SU-DHL-6 (cell line): ENCODE data around the gene ZNF786.
"Not testable (repeated sequence)": the region's sequence is repeated elsewhere in the genome, so short reads cannot be mapped to it uniquely, and the experiment has no call there.

Experiments
- H2AFZ ChIP-seq: fragments of 200-600 bp; sonication (generic); 2 replicates; pipeline ENCODE4 v1.6.1; 2014; ENCODE audit warnings: low read depth, mild to moderate bottlenecking, moderate library complexity, mixed read lengths, antibody characterized with exemption, low read length; ENCODE audit not compliant: severe bottlenecking
- H3F3A ChIP-seq: fragments of 200-600 bp; shearing (Covaris generic); 2 replicates; pipeline ENCODE4 v1.6.0; 2016; ENCODE audit warnings: antibody characterized with exemption, mild to moderate bottlenecking; ENCODE audit not compliant: insufficient read depth
- H3K27ac ChIP-seq: fragments of 200-600 bp; sonication (generic); 2 replicates; pipeline ENCODE4 v1.5.1; 2016; ENCODE audit warnings: low read depth, mild to moderate bottlenecking, low read length, moderate library complexity, mixed read lengths
- H3K27me3 ChIP-seq: fragments of 200-600 bp; sonication (generic), shearing (Covaris generic); 2 replicates; pipeline ENCODE4 v1.6.0; 2014; ENCODE audit warnings: mild to moderate bottlenecking, low read length
- H3K36me3 ChIP-seq: fragments of 200-600 bp; sonication (generic); 2 replicates; pipeline ENCODE4 v1.6.1; 2014; ENCODE audit warnings: mild to moderate bottlenecking, low read length, mixed read lengths
- H3K4me2 ChIP-seq: fragments of 300-600, 200-600 bp; shearing (Covaris generic), sonication (generic); 2 replicates; pipeline ENCODE4 v1.6.0; 2014; ENCODE audit warnings: low read length, low read depth, mild to moderate bottlenecking; ENCODE audit not compliant: poor library complexity, severe bottlenecking
- H3K4me3 ChIP-seq: fragments of 200-600 bp; sonication (generic); 2 replicates; pipeline ENCODE4 v1.5.1; 2014; ENCODE audit warnings: antibody characterized with exemption, low read length, mild to moderate bottlenecking, mixed read lengths; ENCODE audit not compliant: insufficient read depth, poor library complexity, severe bottlenecking
- H3K79me2 ChIP-seq: fragments of 200-600 bp; sonication (generic); 2 replicates; pipeline ENCODE4 v1.6.1; 2014; ENCODE audit warnings: mild to moderate bottlenecking, low read length, moderate library complexity; ENCODE audit not compliant: insufficient read depth
- H3K9ac ChIP-seq: fragments of 200-600 bp; sonication (generic); 2 replicates; pipeline ENCODE4 v1.7.0; 2014; ENCODE audit warnings: mild to moderate bottlenecking, low read length
- H3K9me2 ChIP-seq: fragments of 200-600 bp; sonication (generic); replicated peaks from 2 replicates; pipeline ENCODE4 v1.6.1; 2014; ENCODE audit warnings: low read length; ENCODE audit not compliant: insufficient read depth
- H3K9me3 ChIP-seq: fragments of 200-600 bp; sonication (generic); 2 replicates; pipeline ENCODE4 v1.6.1; 2014; ENCODE audit warnings: low read length, mixed read lengths; ENCODE audit not compliant: insufficient read depth
- H4K20me1 ChIP-seq: fragments of 200-600 bp; sonication (generic); 2 replicates; pipeline ENCODE4 v1.6.1; 2014; ENCODE audit warnings: low read depth, mild to moderate bottlenecking, antibody characterized with exemption, low read length, moderate library complexity, mixed read lengths
- CTCF ChIP-seq: fragments of 200-600 bp; sonication (generic); IDR thresholded peaks from one replicate; pipeline ENCODE4 v1.5.1; 2017; ENCODE audit warnings: antibody characterized with exemption, mild to moderate bottlenecking, low read length, moderate library complexity; ENCODE audit not compliant: insufficient read depth, poor library complexity, severe bottlenecking
- EZH2phosphoT487 ChIP-seq: fragments of 200-600 bp; sonication (generic), shearing (Covaris generic); conservative IDR thresholded peaks from 2 replicates; pipeline ENCODE4 v1.6.1; 2018; ENCODE audit warnings: mild to moderate bottlenecking, antibody characterized with exemption, low read length, moderate library complexity, mixed read lengths

The ZNF786 gene

GRCh38 chr7:149070372-149071125 lies 20.0 kb downstream of the ZNF786 start:
- no peaks in the 10 kb centered on the region for H3K9me3 ChIP-seq
- no peak overlapping the region for H3K27ac ChIP-seq
- TF ChIP-seq CTCF (no peak), EZH2phosphoT487 (no peak)
- H3K79me2 ChIP-seq, result no peaks in the 10 kb centered on the region
- H4K20me1 ChIP-seq, result no peaks in the 10 kb centered on the region
- no peak overlapping the region for H2AFZ ChIP-seq
- H3K4me2 ChIP-seq, result no peak overlapping the region
- no peaks in the 10 kb centered on the region for H3F3A ChIP-seq
- no peak overlapping the region for H3K4me3 ChIP-seq
- H3K9ac ChIP-seq, result no peak overlapping the region
- peaks cover 4% of the 10 kb centered on the region; the same call in 1 of the 2 replicates for H3K36me3 ChIP-seq
- no peaks in the 10 kb centered on the region for H3K27me3 ChIP-seq
- H3K9me2 ChIP-seq, result no peaks in the 10 kb centered on the region

GRCh38 chr7:149067869-149068268 lies 22.6 kb downstream of the ZNF786 start:
- TF ChIP-seq EZH2phosphoT487 (no peak), CTCF (no peak)
- Histone ChIP-seq H3K4me2 (no peak overlapping the region), H3K27ac (no peak overlapping the region), H3K27me3 (no peaks in the 10 kb centered on the region), H3K9me3 (no peaks in the 10 kb centered on the region), H3K4me3 (no peak overlapping the region), H3K9ac (no peak overlapping the region), H3K9me2 (no peaks in the 10 kb centered on the region), H4K20me1 (no peaks in the 10 kb centered on the region), H3K36me3 (no peaks in the 10 kb centered on the region), H2AFZ (no peak overlapping the region), H3F3A (peaks cover 7% of the 10 kb centered on the region), H3K79me2 (no peaks in the 10 kb centered on the region)

- Histone ChIP-seq H2AFZ (no peak overlapping the region), H3K79me2 (no peaks in the 10 kb centered on the region), H3K27ac (no peak overlapping the region), H4K20me1 (no peaks in the 10 kb centered on the region), H3K4me2 (no peak overlapping the region), H3K36me3 (no peaks in the 10 kb centered on the region), H3F3A (peaks cover 7% of the 10 kb centered on the region), H3K9ac (no peak overlapping the region), H3K9me2 (no peaks in the 10 kb centered on the region), H3K4me3 (no peak overlapping the region), H3K27me3 (no peaks in the 10 kb centered on the region), H3K9me3 (no peaks in the 10 kb centered on the region)
- TF ChIP-seq CTCF, result no peak
- no peak for TF ChIP-seq EZH2phosphoT487
These were observed 27.0 kb downstream of the ZNF786 start for GRCh38 chr7:149063476-149063875.

GRCh38 chr7:149062217-149062899 lies 28.2 kb downstream of the ZNF786 start:
- H3K79me2 ChIP-seq, H3K4me2 ChIP-seq, H3K9me2 ChIP-seq, H3F3A ChIP-seq, H3K9ac ChIP-seq, H4K20me1 ChIP-seq, H3K9me3 ChIP-seq, H3K4me3 ChIP-seq, H3K27ac ChIP-seq, H2AFZ ChIP-seq, H3K36me3 ChIP-seq, H3K27me3 ChIP-seq: not testable (repeated sequence)
